ENCODE results near the gene IL16. TPM values are rescaled to one million over a fixed set of nuclear protein-coding genes. Genes with fewer than 3 reads are reported as not detected.

IL16 gene
- total RNA-seq, 2 donors from 2014 or later: 11.1 to 17.1 TPM

- H3K4me3 ChIP-seq: no peak overlapping the region
- no peaks in the 10 kb centered on the region for H3K9me3 ChIP-seq
- no peaks in the 10 kb centered on the region for H3K27me3 ChIP-seq (replicated peaks; ENCODE audit: insufficient read depth)
- H3K36me3 ChIP-seq: no peaks in the 10 kb centered on the region
- ATAC-seq (ENCODE audit: insufficient number of reproducible peaks, low FRiP score, low read depth) (no peak), DNase-seq (ENCODE audit: low spot score) (no peak)
- H3K27ac ChIP-seq: no peak overlapping the region
- H3K4me1 ChIP-seq (ENCODE audit: control insufficient read depth in 1 of 2, low read depth in 2 of 2): no peaks in the 10 kb centered on the region
- no peak for TF ChIP-seq CTCF (IDR thresholded peaks at IDR 0.05)
Observed at GRCh38 chr15:81357180-81357686, 160.6 kb downstream of the IL16 start.

GRCh38 chr15:81358248-81358647 is 161.6 kb downstream of the IL16 start:
- Histone ChIP-seq H3K36me3 (no peaks in the 10 kb centered on the region), H3K9me3 (no peaks in the 10 kb centered on the region), H3K27ac (no peak overlapping the region), H3K4me1 (ENCODE audit: control insufficient read depth in 1 of 2, low read depth in 2 of 2) (peaks cover 0 to under 1% of the 10 kb centered on the region in 2 donors), H3K4me3 (no peak overlapping the region), H3K27me3 (replicated peaks; ENCODE audit: insufficient read depth) (no peaks in the 10 kb centered on the region)
- TF ChIP-seq CTCF (IDR thresholded peaks at IDR 0.05): no peak
- DNase-seq (ENCODE audit: low spot score) (no peak), ATAC-seq (ENCODE audit: insufficient number of reproducible peaks, low FRiP score, low read depth) (no peak)

- Histone ChIP-seq H3K9me3 (no peaks in the 10 kb centered on the region), H3K27ac (no peak overlapping the region), H3K27me3 (replicated peaks; ENCODE audit: insufficient read depth) (no peaks in the 10 kb centered on the region), H3K4me1 (ENCODE audit: control insufficient read depth in 1 of 2, low read depth in 2 of 2) (peaks cover 0 to 7% of the 10 kb centered on the region in 2 donors), H3K4me3 (no peak overlapping the region), H3K36me3 (no peaks in the 10 kb centered on the region)
- no peak for TF ChIP-seq CTCF (IDR thresholded peaks at IDR 0.05)
- DNase-seq (ENCODE audit: low spot score): no peak
- no peak for ATAC-seq (ENCODE audit: insufficient number of reproducible peaks, low FRiP score, low read depth)
Observed at GRCh38 chr15:81360491-81360890, 163.8 kb downstream of the IL16 start.

GRCh38 chr15:81361891-81362290 is 165.2 kb downstream of the IL16 start:
- DNase-seq (ENCODE audit: low spot score) (no peak), ATAC-seq (ENCODE audit: insufficient number of reproducible peaks, low FRiP score, low read depth) (no peak)
- Histone ChIP-seq H3K27me3 (replicated peaks; ENCODE audit: insufficient read depth) (no peaks in the 10 kb centered on the region), H3K4me1 (ENCODE audit: control insufficient read depth in 1 of 2, low read depth in 2 of 2) (peaks cover 0 to 7% of the 10 kb centered on the region in 2 donors), H3K36me3 (no peaks in the 10 kb centered on the region), H3K9me3 (no peaks in the 10 kb centered on the region), H3K27ac (no peak overlapping the region), H3K4me3 (no peak overlapping the region)
- TF ChIP-seq CTCF (IDR thresholded peaks at IDR 0.05): no peak

GRCh38 chr15:81362790-81363189 is 166.1 kb downstream of the IL16 start:
- no peaks in the 10 kb centered on the region for H3K9me3 ChIP-seq
- no peaks in the 10 kb centered on the region for H3K27me3 ChIP-seq (replicated peaks; ENCODE audit: insufficient read depth)
- peaks cover 0 to 7% of the 10 kb centered on the region in 2 donors for H3K4me1 ChIP-seq (ENCODE audit: control insufficient read depth in 1 of 2, low read depth in 2 of 2)
- H3K4me3 ChIP-seq: no peak overlapping the region
- no peak overlapping the region for H3K27ac ChIP-seq
- no peak for DNase-seq (ENCODE audit: low spot score)
- H3K36me3 ChIP-seq: no peaks in the 10 kb centered on the region
- no peak for ATAC-seq (ENCODE audit: insufficient number of reproducible peaks, low FRiP score, low read depth)
- no peak for TF ChIP-seq CTCF (IDR thresholded peaks at IDR 0.05)
